GM12878 (cell line): ENCODE measurements around the gene ZNF618. TPM values are rescaled to one million over a fixed set of nuclear protein-coding genes. Genes with fewer than 3 reads are reported as not detected.
A peak's percentile ranks its signal among the peaks of the same experiment; 100 is the strongest.

Experiments used
- ATAC-seq: fragments of 200-7000 bp; cut with Tn5 transposase; 3 replicates; pipeline ENCODE4 v1.9.1; 2020; ENCODE audit warnings: mild to moderate bottlenecking, moderate library complexity
- BruUV-seq: library from RNA; stranded (reverse); fragments of 400-500 nt; replicated peaks from 2 replicates; lab custom pipeline; 2021; lab: Mats Ljungman, UMichigan
- CTCF ChIA-PET: fragments of 300-600 bp; sonication (Branson Sonifier 250); formaldehyde crosslinking; extraction: SDS; loops from one replicate; lab custom pipeline; 2021; ENCODE audit warnings: inconsistent platforms; lab: Yijun Ruan, JAX
- POLR2A ChIA-PET: fragments of 350-600 bp; formaldehyde crosslinking; extraction: SDS; loops from one replicate; lab custom pipeline; 2021; ENCODE audit warnings: inconsistent platforms; lab: Charles Lee
- RAD21 ChIA-PET: fragments of 300-600 bp; sonication (Branson Sonifier 250); formaldehyde crosslinking; loops from one replicate; lab custom pipeline; 2023; ENCODE audit warnings: antibody characterized with exemption; ENCODE audit not compliant: unreplicated experiment; lab: Charles Lee
- SMC1A ChIA-PET: fragments of 300-600 bp; sonication (Branson Sonifier 250); formaldehyde crosslinking; loops from one replicate; lab custom pipeline; 2023; ENCODE audit not compliant: unreplicated experiment, uncharacterized antibody; lab: Charles Lee
- DNase-seq: peaks from one replicate; pipeline ENCODE4 v3.0.0-alpha.2; 2011; ENCODE audit warnings: low read depth, low spot score
- FAIRE-seq: peaks from 3 replicates; lab custom pipeline; 2011; peaks lifted over from hg19 to GRCh38; lab: Jason Lieb, UNC
- H2AFZ ChIP-seq: 2 replicates; pipeline ENCODE4 v1.6.0; 2011; ENCODE audit warnings: low read depth, low read length, control low read depth; ENCODE audit not compliant: control insufficient read depth
- H3K27ac ChIP-seq: 2 replicates; pipeline ENCODE4 v1.5.1; 2011; ENCODE audit warnings: control low read depth; ENCODE audit not compliant: control insufficient read depth, insufficient read depth
- H3K27me3 ChIP-seq, 2 experiments: replicated peaks in 1 of 2; 2 replicates each; pipeline versions ENCODE4 v1.6.0 to v1.6.1; 2011; ENCODE audit warnings: low read length in 1 of 2; ENCODE audit not compliant: control insufficient read depth in 2 of 2, insufficient read depth in 2 of 2
- H3K36me3 ChIP-seq, 2 experiments: 2 replicates each; pipeline ENCODE4 v1.5.1; 2011; ENCODE audit warnings: low read length in 1 of 2; ENCODE audit not compliant: control insufficient read depth in 2 of 2, insufficient read depth in 2 of 2
- H3K4me1 ChIP-seq: 2 replicates; pipeline ENCODE4 v1.6.1; 2011; ENCODE audit warnings: mild to moderate bottlenecking, low read length, moderate library complexity, mixed read lengths; ENCODE audit not compliant: control insufficient read depth, insufficient read depth
- H3K4me2 ChIP-seq: 2 replicates; pipeline ENCODE4 v1.6.0; 2011; ENCODE audit warnings: control low read depth; ENCODE audit not compliant: control insufficient read depth, insufficient read depth
- H3K4me3 ChIP-seq: fragments of 200-600 bp; sonication (generic); 2 replicates; pipeline ENCODE4 v1.5.1; 2016
- H3K79me2 ChIP-seq: 2 replicates; pipeline ENCODE4 v1.6.0; 2011; ENCODE audit warnings: low read length; ENCODE audit not compliant: control insufficient read depth, insufficient read depth
- H3K9ac ChIP-seq: 2 replicates; pipeline ENCODE4 v1.8.0; 2011; ENCODE audit warnings: low read length, control low read depth, mixed read lengths; ENCODE audit not compliant: control insufficient read depth, insufficient read depth
- H3K9me3 ChIP-seq: replicated peaks from 3 replicates; pipeline ENCODE4 v1.5.1; 2011; ENCODE audit warnings: mild to moderate bottlenecking, low read length; ENCODE audit not compliant: control insufficient read depth, insufficient read depth
- H4K20me1 ChIP-seq: 2 replicates; pipeline ENCODE4 v1.6.0; 2011; ENCODE audit not compliant: control insufficient read depth, insufficient read depth
- CBX5 ChIP-seq: sonication (generic); IDR thresholded peaks from 2 replicates; pipeline ENCODE4 v1.6.1; 2016; ENCODE audit warnings: low read depth, moderate library complexity, mild to moderate bottlenecking, inconsistent platforms
- FOS ChIP-seq: IDR thresholded peaks from 3 replicates; pipeline ENCODE4 v1.6.1; 2011; ENCODE audit warnings: borderline replicate concordance; ENCODE audit not compliant: insufficient read length; ENCODE audit errors: extremely low read depth
- WGBS: methylation state at CpG from one replicate; pipeline ENCODE4 v1.1.6; 2016; ENCODE audit warnings: low lambda C conversion rate; ENCODE audit not compliant: insufficient replicate concordance, insufficient coverage; ENCODE audit errors: missing lambda C conversion rate; 5-methylcytosine and 5-hydroxymethylcytosine counted together
- in situ Hi-C: fragments of 300-500 bp; cut with MboI; formaldehyde crosslinking; loops from 9 replicates; pipeline ENCODE4 v1.14.3; 2018; ENCODE audit warnings: mixed read lengths
- intact Hi-C: fragments of 100-400 bp; cut with micrococcal nuclease; formaldehyde crosslinking; loops from one replicate; pipeline ENCODE4 v1.14.2; 2022; ENCODE audit not compliant: unreplicated experiment
- polyA plus RNA-seq, 11 experiments: library from polyadenylated mRNA; depleted of rRNA in 4 of 11; unstranded in 6 of 11; stranded (reverse) in 5 of 11; fragments of >200 nt; fragmentation: Nextera tagmentation in 4 of 11; fragmentation: Illumina TruSeq in 1 of 11; extraction: Ambion mirVana in 4 of 11; extraction: Trizol in 1 of 11; gene quantifications; 1 replicate in 1 of 11; 2 replicates in 10 of 11; pipeline versions ENCODE4 v1.2.1 to v1.2.3, GENCODE V29; 2011 to 2016; ENCODE audit warnings: inconsistent platforms in 2 of 11, missing spikeins in 2 of 11, low read depth in 1 of 11
- total RNA-seq, 4 experiments: library from RNA; depleted of rRNA in 3 of 4; stranded (reverse); fragments of >200 nt in 3 of 4; fragmentation: Illumina TruSeq in 1 of 4; extraction: Trizol in 1 of 4; gene quantifications; 2 replicates each; pipeline versions ENCODE4 v1.2.1 to v1.2.3, GENCODE V29; 2013 to 2021
- TF ChIP-seq, protein P1 (sequence below): fragments of 450-650 bp; formaldehyde crosslinking; IDR thresholded peaks from 2 replicates; pipeline ENCODE4 v1.5.0; 2022; ENCODE audit warnings: mild to moderate bottlenecking, missing genetic modification characterization

The ZNF618 gene
- total and polyA plus RNA-seq, 10 of the 15 experiments (the other 5 are each of a cell fraction or from before 2014, with no cell fraction given), result 0.01 to 0.24 (median 0.06) TPM; not detected in 2

DNA sequence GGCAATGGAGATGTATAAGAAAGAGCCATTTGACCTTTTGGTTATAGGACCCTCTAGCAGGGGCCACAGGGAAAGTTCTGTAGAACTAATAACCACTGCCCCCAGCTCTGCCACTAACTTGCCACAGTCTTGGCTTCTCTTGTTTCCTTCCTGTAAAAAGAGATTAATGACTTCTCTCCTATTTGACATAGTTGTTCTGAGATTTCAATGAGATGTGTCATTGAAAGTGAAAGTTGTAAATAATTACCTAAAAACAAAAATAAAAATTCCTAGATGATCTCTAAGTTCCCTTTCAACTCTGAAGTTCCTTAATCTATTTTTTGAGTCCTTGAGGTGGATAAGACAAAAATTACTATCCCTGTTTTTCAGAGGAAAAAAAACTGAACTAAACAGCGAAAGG is 224.4 kb downstream of the ZNF618 start:
- Histone ChIP-seq H3K79me2 (no peaks in the 10 kb centered on the region), H3K4me2 (no peak overlapping the region), H3K27me3 (no peaks in the 10 kb centered on the region; a peak in 2 of 4 replicates), H3K4me1 (no peaks in the 10 kb centered on the region), H2AFZ (no peak overlapping the region), H3K9ac (no peak overlapping the region), H4K20me1 (no peaks in the 10 kb centered on the region), H3K9me3 (no peaks in the 10 kb centered on the region), H3K4me3 (no peak overlapping the region), H3K36me3 (no peaks in the 10 kb centered on the region), H3K27ac (no peak overlapping the region)
- FAIRE-seq (no peak), ATAC-seq (no peak), DNase-seq (no peak)
- POLR2A ChIA-PET, result no interaction called here
- no TSS peak for BruUV-seq
- SMC1A ChIA-PET, result no interaction called here
- TF ChIP-seq, protein P1, sequence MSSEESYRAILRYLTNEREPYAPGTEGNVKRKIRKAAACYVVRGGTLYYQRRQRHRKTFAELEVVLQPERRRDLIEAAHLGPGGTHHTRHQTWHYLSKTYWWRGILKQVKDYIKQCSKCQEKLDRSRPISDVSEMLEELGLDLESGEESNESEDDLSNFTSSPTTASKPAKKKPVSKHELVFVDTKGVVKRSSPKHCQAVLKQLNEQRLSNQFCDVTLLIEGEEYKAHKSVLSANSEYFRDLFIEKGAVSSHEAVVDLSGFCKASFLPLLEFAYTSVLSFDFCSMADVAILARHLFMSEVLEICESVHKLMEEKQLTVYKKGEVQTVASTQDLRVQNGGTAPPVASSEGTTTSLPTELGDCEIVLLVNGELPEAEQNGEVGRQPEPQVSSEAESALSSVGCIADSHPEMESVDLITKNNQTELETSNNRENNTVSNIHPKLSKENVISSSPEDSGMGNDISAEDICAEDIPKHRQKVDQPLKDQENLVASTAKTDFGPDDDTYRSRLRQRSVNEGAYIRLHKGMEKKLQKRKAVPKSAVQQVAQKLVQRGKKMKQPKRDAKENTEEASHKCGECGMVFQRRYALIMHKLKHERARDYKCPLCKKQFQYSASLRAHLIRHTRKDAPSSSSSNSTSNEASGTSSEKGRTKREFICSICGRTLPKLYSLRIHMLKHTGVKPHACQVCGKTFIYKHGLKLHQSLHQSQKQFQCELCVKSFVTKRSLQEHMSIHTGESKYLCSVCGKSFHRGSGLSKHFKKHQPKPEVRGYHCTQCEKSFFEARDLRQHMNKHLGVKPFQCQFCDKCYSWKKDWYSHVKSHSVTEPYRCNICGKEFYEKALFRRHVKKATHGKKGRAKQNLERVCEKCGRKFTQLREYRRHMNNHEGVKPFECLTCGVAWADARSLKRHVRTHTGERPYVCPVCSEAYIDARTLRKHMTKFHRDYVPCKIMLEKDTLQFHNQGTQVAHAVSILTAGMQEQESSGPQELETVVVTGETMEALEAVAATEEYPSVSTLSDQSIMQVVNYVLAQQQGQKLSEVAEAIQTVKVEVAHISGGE (CRISPR knock-in tag), result no peak
- RAD21 ChIA-PET, result no interaction called here
- WGBS, result 56% methylated on average over 1 of the region's 1 CpG
- in situ Hi-C loops, result no loop called here
- intact Hi-C loops, result no loop called here
- CTCF ChIA-PET, result interaction anchor here (1.1 to 2.0 kb wide), 2 partner anchors 16 to 191 kb away, joined by 3 to 4 read pairs; no protein-coding TSS in a partner anchor

DNA sequence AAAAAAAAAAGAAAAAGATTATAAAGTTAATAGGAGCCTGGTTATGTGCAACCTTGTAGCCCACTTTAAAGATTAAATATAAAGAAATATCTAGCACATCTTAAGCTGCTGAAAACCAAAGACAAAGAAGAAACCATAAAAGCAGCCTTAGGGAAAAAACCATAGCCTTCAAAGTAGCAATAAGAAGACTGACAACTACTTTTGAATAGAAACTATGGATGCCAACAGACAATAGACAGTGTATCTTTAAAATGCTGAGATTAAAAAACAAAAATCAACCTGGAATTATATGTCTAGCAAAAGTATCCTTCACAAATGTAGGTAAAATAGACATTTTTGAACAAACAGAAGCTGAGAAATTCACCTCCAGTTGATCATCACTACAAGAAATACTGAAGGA is 226.4 kb downstream of the ZNF618 start:
- no peak overlapping the region for H3K4me2 ChIP-seq
- DNase-seq (no peak), ATAC-seq (no peak), FAIRE-seq (no peak)
- H3K27ac ChIP-seq, result no peak overlapping the region
- no peaks in the 10 kb centered on the region for H3K27me3 ChIP-seq
- no peaks in the 10 kb centered on the region for H3K79me2 ChIP-seq
- 0 out of 2 replicates have a peak, but pooled peaks have one; percentile 29 for TF ChIP-seq CBX5
- no peak for TF ChIP-seq FOS
- H2AFZ ChIP-seq, result no peak overlapping the region
- H3K36me3 ChIP-seq, result no peaks in the 10 kb centered on the region
- ChIA-PET POLR2A (no interaction called here), CTCF (interaction anchor here (0.8 kb wide), 1 partner anchor 19 kb away, joined by 4 read pairs; no protein-coding TSS in a partner anchor), RAD21 (no interaction called here), SMC1A (no interaction called here)
- no peak overlapping the region for H3K4me3 ChIP-seq
- no peak overlapping the region for H3K9ac ChIP-seq
- no peaks in the 10 kb centered on the region for H3K9me3 ChIP-seq
- intact Hi-C loops (no loop called here), in situ Hi-C loops (no loop called here)
- no peaks in the 10 kb centered on the region for H4K20me1 ChIP-seq
- BruUV-seq, result no TSS peak
- no peaks in the 10 kb centered on the region for H3K4me1 ChIP-seq
